ENCODE measurements around the gene CELA3A. TPM values are rescaled to one million over a fixed set of nuclear protein-coding genes. Genes with fewer than 3 reads are reported as not detected.

Gene CELA3A
- total and polyA plus RNA-seq, 10 donors: 0.45 to 5.2 (median 1.3) TPM; not detected in 4

GRCh38 chr1:22043198-22043769 lies 41.8 kb downstream of the CELA3A start:
- DNase-seq: peak; percentile 55
- Histone ChIP-seq H3K9me3 (peaks cover 0 to 4% (median 0%) of the 10 kb centered on the region in 8 donors), H3K4me3 (no peak overlapping the region), H3K4me1 (peaks cover 5 to 52% (median 25%) of the 10 kb centered on the region in 6 donors), H3K27me3 (replicated peaks in 1 of 7) (no peaks in the 10 kb centered on the region), H3K36me3 (no peaks in the 10 kb centered on the region), H3K27ac (peak overlapping the region in 1 of 8 donors; percentile 34)
- TF ChIP-seq CTCF (IDR thresholded peaks at IDR 0.05 in 8 of 11, conservative IDR thresholded peaks at IDR 0.05 in 3 of 11): no peak
- TF ChIP-seq POLR2AphosphoS5 (IDR thresholded peaks at IDR 0.05): no peak
- no peak for TF ChIP-seq POLR2A (IDR thresholded peaks at IDR 0.05)
- intact Hi-C loops (cut with DNase I; ENCODE audit: low total_unique reads): no loop called here
- 73 to 92% (median 85%) methylated on average over 3 of the region's 3 CpGs for WGBS, 5 donors

- Histone ChIP-seq H3K4me3 (no peak overlapping the region), H3K27ac (no peak overlapping the region), H3K9me3 (peaks cover 0 to 4% (median 0%) of the 10 kb centered on the region in 8 donors), H3K36me3 (no peaks in the 10 kb centered on the region), H3K4me1 (peaks cover 5 to 41% (median 16%) of the 10 kb centered on the region in 6 donors), H3K27me3 (replicated peaks in 1 of 7) (no peaks in the 10 kb centered on the region)
- DNase-seq: peak; percentile 19
- WGBS, 5 donors: 86 to 91% (median 89%) methylated on average over 3 of the region's 3 CpGs
- intact Hi-C loops (cut with DNase I; ENCODE audit: low total_unique reads): no loop called here
- TF ChIP-seq CTCF (IDR thresholded peaks at IDR 0.05 in 8 of 11, conservative IDR thresholded peaks at IDR 0.05 in 3 of 11) (no peak), POLR2A (IDR thresholded peaks at IDR 0.05) (no peak), POLR2AphosphoS5 (IDR thresholded peaks at IDR 0.05) (no peak)
These were observed 43.4 kb downstream of the CELA3A start for GRCh38 chr1:22044690-22045420.

GRCh38 chr1:22045604-22046228 lies 44.3 kb downstream of the CELA3A start:
- intact Hi-C loops (cut with DNase I; ENCODE audit: low total_unique reads): no loop called here
- peaks cover 0 to 4% (median 0%) of the 10 kb centered on the region in 8 donors for H3K9me3 ChIP-seq
- no peaks in the 10 kb centered on the region for H3K36me3 ChIP-seq
- no peaks in the 10 kb centered on the region for H3K27me3 ChIP-seq (replicated peaks in 1 of 7)
- WGBS, 5 donors: 80 to 92% (median 89%) methylated on average over 2 of the region's 2 CpGs
- peaks cover 0 to 32% (median 7%) of the 10 kb centered on the region in 6 donors for H3K4me1 ChIP-seq
- DNase-seq: peak; percentile 19
- no peak overlapping the region for H3K27ac ChIP-seq
- H3K4me3 ChIP-seq: no peak overlapping the region
- no peak for TF ChIP-seq POLR2A (IDR thresholded peaks at IDR 0.05)

GRCh38 chr1:22048351-22049192 lies 47.1 kb downstream of the CELA3A start:
- peak overlapping the region in 1 of 8 donors; percentile 22 for H3K27ac ChIP-seq
- DNase-seq: no peak
- no peaks in the 10 kb centered on the region for H3K36me3 ChIP-seq
- 73 to 81% (median 77%) methylated on average over 8 of the region's 8 CpGs for WGBS, 5 donors
- peaks cover 0 to 21% (median 9%) of the 10 kb centered on the region in 6 donors for H3K4me1 ChIP-seq
- TF ChIP-seq POLR2AphosphoS5 (IDR thresholded peaks at IDR 0.05) (peak in 1 of 3 donors; percentile 30), CTCF (IDR thresholded peaks at IDR 0.05 in 8 of 11, conservative IDR thresholded peaks at IDR 0.05 in 3 of 11) (no peak), POLR2A (IDR thresholded peaks at IDR 0.05) (no peak)
- peaks cover 0 to 4% (median 0%) of the 10 kb centered on the region in 8 donors for H3K9me3 ChIP-seq
- H3K27me3 ChIP-seq (replicated peaks in 1 of 7): no peaks in the 10 kb centered on the region
- no peak overlapping the region for H3K4me3 ChIP-seq
- intact Hi-C loops (cut with DNase I; ENCODE audit: low total_unique reads): no loop called here

Measured in spleen (tissue), 11 donors.